Natural killer cell (primary cell): ENCODE results near the gene TAS2R46. TPM values are rescaled to one million over a fixed set of nuclear protein-coding genes. Genes with fewer than 3 reads are reported as not detected.

Experiments used
- ATAC-seq, 3 donors: fragments of 150-1000 bp in 2 of 3; fragments of 200-7000 bp in 1 of 3; cut with Tn5 transposase; 1 replicate in 1 of 3; 2 replicates in 2 of 3; pipeline ENCODE4 v1.10.0; 2021; ENCODE audit warnings: mild to moderate bottlenecking in 2 of 3, moderate library complexity in 2 of 3
- DNase-seq, 2 donors: peaks; one replicate each; pipeline versions ENCODE4 v3.0.0 to v3.0.0-alpha.2; 2013 to 2021; ENCODE audit warnings: mixed read lengths in 1 of 2
- H3K27ac ChIP-seq: one replicate; pipeline ENCODE4 v1.5.1; 2013; ENCODE audit warnings: mild to moderate bottlenecking, low read length
- H3K27me3 ChIP-seq: one replicate; pipeline ENCODE4 v1.6.1; 2013; ENCODE audit warnings: low read length; ENCODE audit not compliant: control insufficient read depth, insufficient read depth
- H3K36me3 ChIP-seq: one replicate; pipeline ENCODE4 v1.6.1; 2013; ENCODE audit warnings: low read length; ENCODE audit not compliant: control insufficient read depth, insufficient read depth
- H3K4me1 ChIP-seq: one replicate; pipeline ENCODE4 v1.6.1; 2013; ENCODE audit warnings: low read length; ENCODE audit not compliant: control insufficient read depth, insufficient read depth
- H3K4me3 ChIP-seq: one replicate; pipeline ENCODE4 v1.5.1; 2013; ENCODE audit warnings: low read length
- H3K9me3 ChIP-seq: one replicate; pipeline ENCODE4 v1.6.1; 2013; ENCODE audit warnings: low read length; ENCODE audit not compliant: control insufficient read depth, insufficient read depth
- H3K27ac Mint-ChIP-seq, 2 donors: one replicate each; pipeline ENCODE4 v1.8.0; 2022; ENCODE audit warnings: mild to moderate bottlenecking in 2 of 2, mixed read lengths in 2 of 2, moderate library complexity in 1 of 2
- H3K27me3 Mint-ChIP-seq, 2 donors: one replicate each; pipeline ENCODE4 v1.8.0; 2022; ENCODE audit warnings: low read depth in 2 of 2, mixed read lengths in 2 of 2
- H3K36me3 Mint-ChIP-seq: one replicate; pipeline ENCODE4 v1.8.0; 2022; ENCODE audit warnings: mixed read lengths
- H3K4me1 Mint-ChIP-seq, 2 donors: one replicate each; pipeline ENCODE4 v1.8.0; 2022; ENCODE audit warnings: mixed read lengths in 2 of 2
- H3K4me3 Mint-ChIP-seq: one replicate; pipeline ENCODE4 v1.8.0; 2022; ENCODE audit warnings: mild to moderate bottlenecking, moderate library complexity, mixed read lengths
- H3K9me3 Mint-ChIP-seq, 2 donors: one replicate each; pipeline ENCODE4 v1.8.0; 2022; ENCODE audit warnings: mixed read lengths in 2 of 2
- CTCF ChIP-seq: fragments of 200-600 bp; IDR thresholded peaks from one replicate; pipeline ENCODE4 v1.8.0; 2022; ENCODE audit warnings: antibody characterized with exemption
- WGBS: methylation state at CpG from one replicate; pipeline ENCODE4 v1.1.7; 2013; ENCODE audit warnings: missing lambda C conversion rate; ENCODE audit not compliant: insufficient coverage; 5-methylcytosine and 5-hydroxymethylcytosine counted together
- intact Hi-C: fragments of 100-400 bp; cut with micrococcal nuclease; formaldehyde crosslinking; loops from one replicate; pipeline ENCODE4 v1.14.2; 2022
- total RNA-seq, 4 donors: library from RNA; stranded (reverse); fragments of 120-200 nt in 1 of 4; gene quantifications; one replicate each; pipeline versions ENCODE4 v1.2.3 to v1.2.4, GENCODE V29; 2013 to 2022

Gene TAS2R46
- total RNA-seq, 3 donors from 2014 or later (not counting 1 experiment from before 2014, with no cell fraction given): 3.3 to 4.5 (median 4.4) TPM

GRCh38 chr12:11026118-11026517 lies 36.0 kb downstream of the TAS2R46 start:
- Mint-ChIP-seq H3K27me3 (no peaks in the 10 kb centered on the region), H3K9me3 (peaks cover 0 to 3% of the 10 kb centered on the region in 2 donors), H3K4me3 (no peak overlapping the region), H3K4me1 (peaks cover 0 to 13% of the 10 kb centered on the region in 2 donors), H3K27ac (no peak overlapping the region), H3K36me3 (peaks cover 11% of the 10 kb centered on the region)
- Histone ChIP-seq H3K9me3 (no peaks in the 10 kb centered on the region), H3K27me3 (no peaks in the 10 kb centered on the region), H3K4me3 (no peak overlapping the region), H3K27ac (no peak overlapping the region), H3K36me3 (peaks cover 4% of the 10 kb centered on the region), H3K4me1 (no peaks in the 10 kb centered on the region)
- intact Hi-C loops: no loop called here
- ATAC-seq: no peak
- TF ChIP-seq CTCF: no peak
- 95% methylated on average over 6 of the region's 6 CpGs for whole genome bisulfite sequencing
- no peak for DNase-seq

GRCh38 chr12:11023387-11023786 lies 38.7 kb downstream of the TAS2R46 start:
- H3K9me3 Mint-ChIP-seq: peaks cover 0 to 3% of the 10 kb centered on the region in 2 donors
- intact Hi-C loops: no loop called here
- Histone ChIP-seq H3K27me3 (no peaks in the 10 kb centered on the region), H3K4me3 (no peak overlapping the region), H3K4me1 (no peaks in the 10 kb centered on the region), H3K27ac (no peak overlapping the region), H3K36me3 (peaks cover 4% of the 10 kb centered on the region), H3K9me3 (no peaks in the 10 kb centered on the region)
- H3K27me3 Mint-ChIP-seq: no peaks in the 10 kb centered on the region
- DNase-seq: no peak
- no peak overlapping the region for H3K4me3 Mint-ChIP-seq
- TF ChIP-seq CTCF: no peak
- WGBS: 88% methylated on average over 2 of the region's 2 CpGs
- ATAC-seq: no peak
- peaks cover 0 to 4% of the 10 kb centered on the region in 2 donors for H3K4me1 Mint-ChIP-seq
- H3K36me3 Mint-ChIP-seq: peaks cover 11% of the 10 kb centered on the region
- H3K27ac Mint-ChIP-seq: no peak overlapping the region

DNA sequence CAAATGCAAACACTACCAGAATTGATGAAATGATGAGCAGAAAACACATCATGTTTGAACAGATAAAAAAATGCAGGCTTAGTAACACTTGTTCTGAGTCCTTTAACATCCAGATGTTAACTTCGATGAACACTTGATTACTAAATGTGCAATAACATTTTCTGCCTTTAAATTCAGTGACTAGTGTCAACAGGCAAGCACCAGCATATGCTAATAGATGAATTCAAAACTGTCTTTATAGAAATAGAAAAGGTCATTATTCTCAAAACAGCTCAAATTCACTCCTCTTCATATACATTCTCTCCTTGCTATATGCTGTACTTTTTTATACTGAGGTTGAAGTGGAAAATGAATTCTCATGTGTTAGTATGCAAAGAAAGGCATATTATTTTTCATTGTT lies 39.6 kb downstream of the TAS2R46 start, which contains the start of gene TAS2R19:
TAS2R19 (minus strand) TSS at position 101 of the 400 bp plus-strand sequence; CDS start at position 52, 49 bp downstream.
- Histone ChIP-seq H3K36me3 (no peaks in the 10 kb centered on the region), H3K9me3 (no peaks in the 10 kb centered on the region), H3K4me1 (no peaks in the 10 kb centered on the region), H3K4me3 (no peak within 1 kb of the TSS), H3K27ac (no peak within 1 kb of the TSS), H3K27me3 (no peaks in the 10 kb centered on the region)
- intact Hi-C loops: no loop called here
- 93% methylated on average over 1 of the region's 1 CpG for whole genome bisulfite sequencing
- Mint-ChIP-seq H3K9me3 (peaks cover 0 to 3% of the 10 kb centered on the region in 2 donors), H3K27me3 (no peaks in the 10 kb centered on the region), H3K4me1 (peaks cover 0 to 4% of the 10 kb centered on the region in 2 donors), H3K36me3 (peaks cover 11% of the 10 kb centered on the region), H3K4me3 (no peak within 1 kb of the TSS), H3K27ac (no peak within 1 kb of the TSS)
- ATAC-seq (no peak), DNase-seq (no peak)
- TF ChIP-seq CTCF: no peak

DNA sequence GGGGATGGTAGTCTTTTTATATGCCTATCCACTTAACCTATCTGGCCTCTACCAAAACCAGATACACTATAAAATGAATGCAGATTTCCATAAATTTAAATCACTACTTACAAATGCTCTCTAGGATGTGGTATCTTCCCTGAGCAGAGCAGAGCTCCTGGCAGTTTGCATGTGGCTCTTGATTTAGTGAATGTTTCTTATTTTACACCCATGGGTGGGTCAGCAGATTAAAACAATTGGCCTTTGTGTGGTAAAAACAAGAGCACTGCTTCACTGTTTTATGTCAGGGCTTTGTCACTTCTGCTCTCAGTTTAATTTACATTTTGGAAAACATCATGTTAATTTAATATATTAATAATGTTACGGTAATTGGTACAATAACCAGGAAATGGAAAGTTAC lies 45.2 kb downstream of the TAS2R46 start:
- no peak overlapping the region for H3K27ac ChIP-seq
- no peaks in the 10 kb centered on the region for H3K4me1 ChIP-seq
- Mint-ChIP-seq H3K36me3 (no peaks in the 10 kb centered on the region), H3K9me3 (no peaks in the 10 kb centered on the region), H3K27ac (no peak overlapping the region), H3K4me3 (no peak overlapping the region), H3K27me3 (no peaks in the 10 kb centered on the region), H3K4me1 (peaks cover 0 to 4% of the 10 kb centered on the region in 2 donors)
- DNase-seq (no peak), ATAC-seq (no peak)
- H3K9me3 ChIP-seq: no peaks in the 10 kb centered on the region
- H3K36me3 ChIP-seq: no peaks in the 10 kb centered on the region
- H3K27me3 ChIP-seq: no peaks in the 10 kb centered on the region
- TF ChIP-seq CTCF: no peak
- no peak overlapping the region for H3K4me3 ChIP-seq
- WGBS: no CpG with 5 or more reads among the region's 1 CpG
- intact Hi-C loops: no loop called here
